ENCODE results near the gene DYNLT4. TPM values are rescaled to one million over a fixed set of nuclear protein-coding genes. Genes with fewer than 3 reads are reported as not detected.
A peak's percentile ranks its signal among the peaks of the same experiment; 100 is the strongest.
"Not testable (repeated sequence)": the region's sequence is repeated elsewhere in the genome, so short reads cannot be mapped to it uniquely, and the experiment has no call there.

DYNLT4 gene
- total RNA-seq = not detected

DNA sequence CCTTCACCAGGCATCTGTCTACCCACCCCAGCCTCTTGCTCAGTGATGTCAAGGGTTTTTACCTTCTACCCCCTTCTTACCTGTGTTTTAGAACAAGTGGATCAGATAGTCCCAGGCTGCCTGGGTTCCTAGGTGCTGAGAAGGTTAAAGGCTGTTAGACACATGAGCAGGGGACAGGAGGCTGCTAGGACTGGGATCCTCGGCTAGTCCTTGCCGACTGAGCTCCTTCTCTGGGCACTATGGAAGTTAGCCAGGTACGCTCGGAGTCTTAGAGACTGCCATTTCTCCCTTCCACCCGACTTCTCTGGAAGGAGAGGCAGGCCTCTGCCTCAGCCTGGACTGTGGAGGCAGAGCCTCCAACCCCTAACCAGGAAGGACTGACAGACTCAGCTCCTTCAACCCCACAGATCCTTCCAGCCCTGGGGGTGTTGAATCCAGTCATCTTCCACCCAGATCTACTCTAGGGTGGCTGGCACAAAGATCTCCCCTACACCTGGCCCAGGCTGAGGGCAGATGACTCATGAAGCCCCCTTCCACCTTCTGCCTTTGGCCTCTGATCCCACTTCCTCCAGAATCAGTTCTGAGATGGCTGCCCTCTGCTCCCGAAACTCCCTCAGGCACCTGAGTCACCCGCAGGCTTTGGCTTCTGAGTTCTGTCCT, at the start of gene DYNLT4:
Gene DYNLT4, minus strand, starts transcription at position 648 of the 660 bp plus-strand sequence. CDS start 683 bp downstream, outside the sequence.
- DNase-seq = no peak

DNA sequence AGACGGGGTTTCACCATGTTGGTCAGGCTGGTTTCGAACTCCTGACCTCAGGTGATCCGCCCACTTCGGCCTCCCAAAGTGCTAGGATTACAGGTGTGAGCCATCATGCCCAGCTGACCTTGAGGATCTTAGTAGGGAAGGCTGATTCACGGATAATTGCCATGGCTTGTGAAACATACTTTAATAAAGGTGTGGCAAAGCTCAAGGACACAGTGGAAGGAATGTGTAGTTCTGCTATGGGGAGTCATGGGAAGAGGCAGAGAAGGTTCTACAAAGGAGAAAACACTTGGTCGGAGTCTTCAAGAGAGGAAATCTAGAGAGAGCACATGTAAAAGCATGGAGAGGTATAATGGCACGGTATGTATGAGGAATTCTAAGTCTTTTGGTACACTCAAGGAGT, 48.6 kb upstream of the DYNLT4 start:
- DNase-seq = no peak

DNA sequence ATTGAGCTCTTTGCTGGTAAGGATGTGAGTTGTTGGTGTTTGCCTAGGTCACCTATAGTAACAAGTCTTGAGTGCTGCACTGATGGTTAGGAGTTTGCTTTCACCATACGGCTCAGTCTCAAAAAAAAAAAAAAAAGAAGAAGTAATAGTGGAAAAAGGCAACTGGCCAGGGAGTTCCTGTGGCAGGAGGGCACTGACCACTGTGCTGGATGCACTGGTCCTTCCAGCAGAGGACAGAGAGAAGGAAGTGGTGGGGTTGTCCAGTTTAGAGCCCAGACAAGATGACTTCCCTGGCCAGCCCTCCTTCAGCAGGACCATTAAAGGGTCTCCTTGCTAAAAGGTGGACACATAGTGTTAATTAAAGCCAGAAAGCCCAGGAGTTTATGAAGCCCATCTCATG, 47.8 kb upstream of the DYNLT4 start:
- no peak for DNase-seq

- no peak for DNase-seq
These were observed 46.0 kb upstream of the DYNLT4 start for GRCh38 chr1:44853201-44853600.

- DNase-seq = no peak
These were observed 44.2 kb upstream of the DYNLT4 start for GRCh38 chr1:44851308-44851707.

DNA sequence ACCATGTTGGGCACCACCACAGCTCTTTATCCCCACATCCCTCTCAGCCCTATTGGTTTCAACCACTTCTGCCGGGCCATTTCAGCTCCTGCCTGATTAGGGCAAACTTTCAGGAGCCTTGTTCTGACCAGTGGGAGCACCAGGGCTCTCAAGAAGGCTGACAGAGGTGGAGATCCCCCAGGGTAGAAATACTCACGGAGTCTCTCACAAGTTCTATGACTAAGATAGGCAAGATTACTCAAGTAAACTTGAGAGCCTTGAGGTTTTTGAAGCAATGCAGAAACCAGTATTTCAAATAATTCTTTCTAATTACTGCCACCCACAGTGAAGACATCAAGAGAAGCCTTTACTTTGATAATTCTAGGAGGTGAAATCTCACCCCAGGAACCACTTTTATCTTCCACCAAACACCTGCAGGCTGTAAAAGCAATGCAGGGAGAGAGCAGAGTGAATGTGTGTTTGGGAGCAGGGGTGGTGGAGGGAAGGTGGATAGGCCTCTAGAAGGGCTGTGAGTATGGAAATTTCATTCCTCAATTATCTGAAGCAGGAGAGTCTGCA, 42.5 kb upstream of the DYNLT4 start:
- no peak for DNase-seq

- DNase-seq = no peak
These were observed 41.5 kb upstream of the DYNLT4 start for GRCh38 chr1:44848456-44849181.

DNA sequence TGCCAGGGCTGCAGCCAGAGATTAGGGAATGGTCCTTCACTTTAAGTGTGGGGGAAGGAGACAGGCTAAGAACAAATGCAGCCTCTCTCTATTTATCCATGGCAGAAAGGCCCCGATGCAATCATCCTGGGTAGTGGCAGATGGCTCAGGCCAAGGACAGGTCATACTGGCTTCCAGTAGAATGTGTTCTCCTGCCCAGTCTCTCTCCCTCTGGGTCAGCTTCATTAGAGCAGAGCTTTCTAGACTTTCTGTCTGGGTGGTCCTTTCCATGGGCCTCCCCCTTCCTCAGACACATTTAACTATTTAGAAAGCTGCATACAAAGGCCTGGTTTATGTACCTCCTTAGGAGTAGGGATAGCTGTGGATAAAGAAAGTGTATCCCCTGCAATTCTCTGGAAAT, 40.7 kb upstream of the DYNLT4 start:
- DNase-seq = no peak

- DNase-seq = no peak
These were observed 39.8 kb upstream of the DYNLT4 start for GRCh38 chr1:44846985-44847384.

DNA sequence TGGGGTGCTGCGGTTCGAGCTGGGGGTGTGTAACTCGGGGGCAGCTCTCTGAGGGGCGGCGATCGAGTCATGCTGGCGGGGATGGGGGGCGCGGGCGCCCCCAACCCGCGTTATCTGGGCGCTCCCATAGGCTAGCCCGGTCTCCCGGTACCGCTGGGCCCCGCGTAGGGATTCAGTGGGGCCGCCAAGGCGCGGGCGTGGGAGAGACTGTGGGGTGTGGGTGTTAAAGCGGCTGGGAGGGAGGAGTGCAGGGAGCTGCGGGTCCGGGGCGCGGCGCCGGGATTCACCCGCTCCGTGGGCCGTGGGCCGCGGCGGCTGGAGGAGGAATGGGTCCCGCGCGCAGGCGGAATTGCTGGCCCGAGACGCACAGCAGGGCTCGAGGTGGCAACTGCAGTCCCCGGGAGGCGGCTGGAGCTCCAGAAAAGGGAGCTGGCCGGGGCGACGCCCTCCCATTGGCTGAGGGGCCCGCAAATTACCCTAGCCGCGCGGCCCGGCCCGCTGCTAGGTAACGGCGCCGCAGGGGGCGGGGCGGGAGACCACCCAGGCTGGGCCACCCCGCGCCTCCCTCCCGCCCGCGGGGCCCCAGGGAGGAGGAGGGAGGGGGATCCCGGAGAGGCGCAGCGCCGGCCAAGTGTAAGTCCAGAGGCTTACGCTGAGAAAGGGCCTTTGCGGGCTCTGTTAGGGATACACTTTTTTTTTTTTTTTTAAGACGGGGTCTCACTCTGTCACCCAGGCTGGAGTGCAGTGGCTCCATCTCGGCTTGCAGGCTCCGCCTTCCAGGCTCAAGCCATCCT, 35.9 kb upstream of the DYNLT4 start, which contains the start of gene PTCH2:
Gene PTCH2, minus strand, starts transcription at position 392 of the 794 bp plus-strand sequence. Its CDS starts 321 bp downstream, at position 71.
- peak; percentile 74 for DNase-seq

DNA sequence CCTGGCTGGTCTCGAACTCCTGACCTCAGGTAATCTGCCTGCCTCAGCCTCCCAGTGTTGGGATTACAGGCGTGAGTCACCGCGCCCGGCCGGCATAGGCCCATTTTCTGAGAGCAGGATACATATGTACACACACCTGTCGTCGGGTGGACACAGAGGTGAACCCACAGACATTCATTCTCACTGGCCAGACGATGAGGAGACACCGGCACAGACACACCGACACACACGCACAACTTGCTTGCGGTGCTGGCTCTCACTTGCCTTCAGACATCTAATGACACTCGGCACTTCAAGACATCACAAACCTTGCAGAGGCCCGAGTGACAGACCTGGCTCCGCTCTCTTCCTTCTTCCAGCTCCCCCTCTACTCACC, 35.3 kb upstream of the DYNLT4 start:
- no peak for DNase-seq

GRCh38 chr1:44839576-44839975, 32.4 kb upstream of the DYNLT4 start:
- no peak for DNase-seq

- DNase-seq = not testable (repeated sequence)
These were observed 31.1 kb upstream of the DYNLT4 start for GRCh38 chr1:44838294-44838693.

GRCh38 chr1:44835738-44836675, 28.9 kb upstream of the DYNLT4 start:
- DNase-seq = peak; percentile 67

GRCh38 chr1:44834328-44834727, 27.2 kb upstream of the DYNLT4 start:
- DNase-seq = no peak

GRCh38 chr1:44832056-44832705, 25.0 kb upstream of the DYNLT4 start:
- no peak for DNase-seq

DNA sequence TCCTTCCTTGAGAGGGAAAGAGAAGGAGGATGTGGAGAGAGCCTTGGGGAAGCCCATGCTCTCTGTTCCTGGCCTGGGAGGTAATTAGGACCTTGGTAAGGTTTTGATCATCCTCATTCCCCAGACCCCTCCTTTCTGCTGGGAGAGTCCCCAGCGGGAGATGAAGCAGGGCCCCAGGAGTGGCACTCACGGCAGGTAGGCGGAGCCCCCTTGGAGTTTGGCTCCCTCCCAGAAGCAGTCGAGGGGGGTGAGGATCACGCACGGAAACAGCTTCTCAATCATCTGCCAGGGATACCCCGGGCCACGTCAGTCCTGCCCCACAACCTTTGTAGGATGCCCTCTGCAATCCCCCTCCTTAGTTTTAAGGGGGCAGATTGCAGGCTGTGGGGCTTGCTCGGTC, 24.4 kb upstream of the DYNLT4 start:
- no peak for DNase-seq

- DNase-seq = no peak
These were observed 23.8 kb upstream of the DYNLT4 start for GRCh38 chr1:44830900-44831304.

DNA sequence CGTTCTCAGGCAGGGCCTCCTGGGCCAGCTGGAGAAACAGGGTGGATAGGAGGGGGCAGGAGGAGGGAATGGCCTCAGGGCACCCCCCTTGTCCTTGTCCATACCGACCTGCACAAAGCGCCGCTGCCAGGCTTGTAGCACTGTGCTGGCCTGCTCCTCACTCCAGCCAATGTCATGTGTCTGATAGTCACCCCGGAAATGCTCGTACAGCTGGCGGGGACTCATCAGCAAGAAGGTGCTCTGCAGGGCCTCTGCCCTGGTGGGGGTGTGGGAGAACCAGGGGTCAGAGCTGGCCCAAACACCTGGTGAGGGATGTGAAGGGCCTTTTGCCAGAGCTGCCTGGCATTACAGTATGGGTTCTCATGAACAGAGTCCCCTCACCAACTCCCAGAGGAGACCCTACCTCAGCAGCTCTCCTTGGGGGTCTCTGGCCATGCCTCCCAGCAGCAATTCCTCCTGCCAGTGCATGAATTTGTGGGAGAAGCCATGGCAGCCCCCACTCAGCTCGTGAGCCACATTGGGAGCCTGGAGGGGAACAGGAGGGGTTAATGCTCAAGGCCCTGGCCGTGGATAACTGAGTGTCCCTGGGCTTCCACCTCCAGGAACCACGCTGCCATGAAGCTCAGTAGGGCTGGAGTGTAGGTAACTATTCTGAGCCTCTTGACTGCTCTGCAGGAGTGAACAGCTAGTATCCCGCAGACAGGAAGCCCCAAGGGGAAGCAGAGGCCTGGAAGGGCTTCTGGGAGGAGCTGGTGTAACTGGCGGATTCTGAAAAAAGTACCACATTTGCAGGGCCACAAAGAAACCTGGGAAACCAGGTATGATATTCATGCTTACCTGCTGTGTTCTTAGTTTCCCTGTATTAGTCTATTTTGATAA, 22.6 kb upstream of the DYNLT4 start:
- DNase-seq = no peak

DNA sequence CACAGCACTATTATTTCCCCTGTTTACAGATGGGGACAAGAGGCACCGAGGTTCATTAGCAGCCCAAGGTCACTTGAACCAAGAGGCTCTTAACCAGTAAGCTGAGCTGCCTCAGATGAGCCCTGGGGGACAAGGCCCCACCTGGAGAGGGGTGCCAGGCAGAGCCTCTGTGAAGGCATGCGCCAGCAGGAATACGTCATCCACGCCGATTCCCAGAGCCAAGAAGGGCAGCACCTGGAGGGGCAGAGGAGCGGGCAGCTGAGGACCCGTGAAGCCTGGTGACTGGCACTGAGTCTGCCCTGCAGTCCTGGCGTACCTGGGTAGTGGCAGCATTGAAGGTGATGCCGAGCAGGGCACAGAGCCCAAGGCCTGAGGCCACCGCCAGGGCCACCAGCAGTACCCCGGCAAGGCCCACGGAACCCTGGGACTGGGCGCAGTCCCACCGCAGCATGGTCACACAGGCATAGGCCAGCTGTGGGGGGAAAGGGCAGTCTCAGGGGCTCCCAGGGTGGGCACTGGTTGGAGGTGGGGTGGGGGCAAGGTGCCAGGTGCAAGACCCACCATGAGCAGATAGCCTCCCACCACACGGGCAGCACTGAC, 21.8 kb upstream of the DYNLT4 start:
- no peak for DNase-seq

All from occipital lobe (tissue), 2 donors.